ENCODE results near the gene FSTL5.

DNA sequence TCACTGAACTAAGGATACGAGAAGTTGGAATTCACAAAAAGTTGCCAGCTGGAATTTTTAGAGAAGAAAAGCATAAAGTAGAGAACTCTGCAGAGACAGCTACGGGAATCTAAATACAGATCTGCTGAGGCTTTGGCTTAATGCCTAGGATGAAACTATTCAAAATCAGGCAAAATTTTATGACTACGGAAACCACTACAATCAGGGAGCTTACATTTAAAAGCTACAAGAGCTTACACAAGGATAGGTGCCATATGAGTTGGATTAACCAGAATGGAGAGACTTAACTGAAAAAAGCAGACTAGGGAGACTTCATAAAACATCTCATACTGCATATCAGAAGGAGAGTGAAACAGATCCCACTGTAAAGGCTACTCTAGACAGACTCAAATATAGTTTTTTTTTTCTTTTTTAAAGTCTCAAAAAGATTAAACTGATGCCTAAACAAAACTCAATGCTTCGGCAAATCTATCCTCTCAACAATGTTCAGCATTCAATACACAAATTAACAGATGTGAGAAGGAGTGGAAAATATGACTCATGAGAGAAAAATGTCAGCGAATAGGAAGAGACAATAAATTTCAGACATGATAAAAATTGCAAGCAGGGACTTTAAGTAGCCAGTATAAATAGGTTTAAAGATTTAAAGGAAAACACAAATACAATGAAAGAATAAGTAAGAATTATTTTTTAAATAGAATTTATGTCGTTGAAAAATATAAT lies 586.1 kb downstream of the FSTL5 start:
- TF ChIP-seq, protein P1, sequence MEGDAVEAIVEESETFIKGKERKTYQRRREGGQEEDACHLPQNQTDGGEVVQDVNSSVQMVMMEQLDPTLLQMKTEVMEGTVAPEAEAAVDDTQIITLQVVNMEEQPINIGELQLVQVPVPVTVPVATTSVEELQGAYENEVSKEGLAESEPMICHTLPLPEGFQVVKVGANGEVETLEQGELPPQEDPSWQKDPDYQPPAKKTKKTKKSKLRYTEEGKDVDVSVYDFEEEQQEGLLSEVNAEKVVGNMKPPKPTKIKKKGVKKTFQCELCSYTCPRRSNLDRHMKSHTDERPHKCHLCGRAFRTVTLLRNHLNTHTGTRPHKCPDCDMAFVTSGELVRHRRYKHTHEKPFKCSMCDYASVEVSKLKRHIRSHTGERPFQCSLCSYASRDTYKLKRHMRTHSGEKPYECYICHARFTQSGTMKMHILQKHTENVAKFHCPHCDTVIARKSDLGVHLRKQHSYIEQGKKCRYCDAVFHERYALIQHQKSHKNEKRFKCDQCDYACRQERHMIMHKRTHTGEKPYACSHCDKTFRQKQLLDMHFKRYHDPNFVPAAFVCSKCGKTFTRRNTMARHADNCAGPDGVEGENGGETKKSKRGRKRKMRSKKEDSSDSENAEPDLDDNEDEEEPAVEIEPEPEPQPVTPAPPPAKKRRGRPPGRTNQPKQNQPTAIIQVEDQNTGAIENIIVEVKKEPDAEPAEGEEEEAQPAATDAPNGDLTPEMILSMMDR (IDR thresholded peaks at IDR 0.05): no peak
- no peak for TF ChIP-seq ZFX (IDR thresholded peaks at IDR 0.05; ENCODE audit: borderline replicate concordance)
